Measurements from ENCODE around the gene MAP4K3.

The MAP4K3 gene

DNA sequence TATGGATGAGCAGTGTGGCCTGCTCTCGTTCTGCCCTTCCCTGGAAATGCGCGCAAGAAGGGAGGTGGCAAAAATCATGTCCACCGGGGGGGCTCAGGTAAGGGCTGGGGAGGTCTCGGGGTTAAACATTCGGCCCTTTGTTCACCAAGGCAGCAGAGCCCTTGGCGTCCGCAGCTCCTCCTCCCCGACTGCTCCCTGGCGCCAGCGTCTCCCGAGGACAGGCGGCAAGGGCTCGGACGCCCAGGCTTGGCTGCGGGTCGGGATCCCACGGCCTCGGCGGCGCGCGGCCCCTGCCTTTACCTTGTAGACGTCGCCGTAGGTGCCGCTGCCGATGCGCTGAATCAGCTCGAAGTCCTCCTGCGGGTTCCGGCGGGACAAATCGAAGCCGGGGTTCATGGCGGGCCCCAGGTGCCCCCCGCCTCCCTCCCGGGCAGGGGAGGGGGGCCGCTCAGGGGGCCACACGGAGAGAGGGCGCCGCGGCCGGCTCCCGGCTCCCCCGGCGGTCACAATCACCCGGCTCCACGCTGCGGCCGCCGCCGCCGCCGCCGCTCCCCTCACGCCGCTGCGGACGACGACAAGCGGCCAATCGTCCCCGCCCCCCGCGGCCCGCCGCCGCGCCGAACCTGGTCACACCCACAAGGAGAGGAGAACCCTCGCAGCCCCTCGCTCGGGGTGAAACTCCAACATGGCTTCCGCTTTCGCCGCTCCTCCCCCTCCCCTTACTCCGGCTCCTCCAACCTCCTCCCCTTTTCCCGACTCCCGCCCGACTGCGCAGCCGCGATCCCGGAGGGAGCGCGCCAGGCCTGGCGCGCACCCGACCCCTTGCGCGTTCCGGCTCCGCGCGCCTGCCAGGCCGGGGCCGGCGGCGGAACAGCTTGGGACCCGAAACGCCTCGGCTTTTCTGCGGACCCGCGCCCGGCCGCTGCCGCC, at the start of gene MAP4K3:
Gene MAP4K3 (minus strand): TSS at position 694 of the 930 bp plus-strand sequence. CDS start 298 bp downstream, at position 396.
- peak; percentile 72 for DNase-seq

DNA sequence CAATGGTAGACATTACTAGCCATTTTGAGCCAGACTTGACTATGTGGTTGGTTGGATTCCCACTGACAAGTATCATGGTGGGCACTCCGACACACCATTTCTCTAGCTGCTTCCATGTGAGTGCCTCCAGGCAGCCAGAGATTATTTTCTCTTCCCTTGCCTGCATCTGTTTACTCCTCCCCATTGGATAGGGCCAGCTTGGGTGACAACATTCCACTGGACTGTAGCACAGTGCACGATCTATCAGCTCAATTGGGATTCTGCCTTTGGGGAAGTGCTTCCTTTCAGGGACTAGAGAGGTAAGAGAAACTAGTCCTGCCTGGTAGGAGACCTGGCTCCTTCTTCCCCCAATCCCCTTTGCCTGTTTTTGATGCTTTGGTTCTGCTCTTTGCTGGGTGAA, 49.0 kb upstream of the MAP4K3 start:
- no peak for DNase-seq

DNA sequence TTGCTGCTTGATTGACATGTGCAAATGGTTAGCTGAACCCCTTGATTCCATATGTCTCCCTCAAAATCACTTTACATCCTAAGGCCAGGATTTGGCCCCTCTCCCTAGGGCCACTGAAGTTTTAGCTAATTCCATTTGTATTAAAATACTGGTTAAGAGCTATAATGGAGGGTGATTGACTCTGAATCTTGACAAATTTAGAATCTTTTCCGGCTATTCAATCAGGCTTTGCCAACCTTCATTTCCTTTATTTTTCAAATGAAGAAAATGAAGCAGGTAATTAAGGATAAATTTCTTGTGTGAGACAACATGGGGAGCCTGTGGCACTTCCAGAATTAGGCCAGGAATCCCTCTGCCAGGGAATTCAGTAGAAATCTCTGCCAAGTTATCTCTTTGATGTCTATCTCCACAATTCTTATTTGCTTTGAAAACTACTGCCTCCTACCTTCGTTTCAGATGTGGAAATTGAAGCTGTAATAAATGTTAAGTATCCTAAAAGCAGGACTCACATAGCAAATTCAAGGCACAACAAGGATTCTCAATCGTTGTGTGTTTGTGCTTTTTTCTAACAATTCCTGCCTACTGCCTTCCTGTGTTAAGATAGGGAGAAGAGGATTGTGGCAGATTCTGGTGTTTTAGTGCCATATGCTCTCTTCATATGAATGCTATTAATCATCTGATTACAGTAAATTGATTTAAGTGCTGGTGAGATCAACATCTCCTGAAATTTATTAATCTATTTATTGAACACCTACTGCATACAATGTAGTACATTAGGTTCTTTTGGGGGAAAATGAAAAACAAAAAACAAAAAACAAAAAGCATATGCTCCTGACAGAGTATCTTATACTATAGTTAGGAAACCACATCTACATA, 47.8 kb upstream of the MAP4K3 start:
- DNase-seq: no peak

DNA sequence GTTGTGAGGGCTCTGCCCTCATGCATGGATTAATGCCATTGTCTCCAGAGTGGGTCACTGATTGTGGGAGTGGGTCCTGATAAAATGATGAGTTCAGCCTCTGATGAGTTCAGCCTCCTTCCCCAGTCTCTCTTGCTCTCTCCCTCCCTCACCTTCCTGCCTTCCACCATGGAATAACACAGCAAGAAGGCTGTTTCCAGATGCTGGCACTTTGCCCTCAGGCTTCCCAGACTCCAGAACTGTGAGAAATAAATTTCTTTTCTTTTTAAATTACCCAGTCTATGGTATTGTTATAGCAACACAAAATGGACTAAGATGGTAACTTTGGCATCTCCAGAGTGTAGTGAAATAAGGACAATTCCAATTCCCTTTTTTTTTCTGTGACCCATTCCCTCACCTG, 47.1 kb upstream of the MAP4K3 start:
- DNase-seq: no peak

DNA sequence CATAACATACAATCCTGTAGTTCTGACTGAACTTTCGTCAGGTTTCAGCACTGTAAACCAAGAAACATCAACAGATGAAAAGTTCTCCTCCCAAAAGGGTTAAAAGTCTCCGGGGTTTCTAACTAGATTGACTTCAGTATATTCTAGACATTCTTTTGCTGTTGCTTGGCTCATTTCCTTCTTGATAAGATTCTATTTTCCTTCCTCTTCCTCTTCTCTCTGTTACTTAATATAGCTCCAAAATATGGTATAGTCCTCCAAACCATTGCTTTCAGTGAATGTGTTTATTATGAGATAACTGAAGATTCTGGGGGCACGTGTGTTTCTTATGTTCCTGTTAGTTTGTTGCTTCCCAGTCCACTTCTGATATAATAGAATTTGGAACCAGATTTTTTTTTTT, 46.4 kb upstream of the MAP4K3 start:
- DNase-seq: no peak

DNA sequence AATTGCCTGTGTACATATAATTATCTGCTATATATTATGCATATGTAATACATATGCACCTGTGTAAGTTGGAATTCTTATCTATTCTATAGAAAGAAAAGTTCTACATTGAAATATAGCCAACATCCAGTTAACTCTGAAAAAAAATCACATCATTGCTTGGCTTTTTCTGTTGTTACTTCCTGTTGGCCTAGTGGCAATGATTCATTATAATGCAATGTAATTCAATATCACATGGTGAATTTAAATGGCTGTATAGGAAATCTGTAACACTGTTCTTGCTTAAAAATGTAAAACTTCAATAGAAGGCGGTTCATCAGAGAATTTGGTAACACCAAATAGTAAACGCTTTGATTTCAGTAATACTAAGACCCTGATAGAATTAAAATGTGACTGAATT, 44.5 kb upstream of the MAP4K3 start:
- DNase-seq: no peak

DNA sequence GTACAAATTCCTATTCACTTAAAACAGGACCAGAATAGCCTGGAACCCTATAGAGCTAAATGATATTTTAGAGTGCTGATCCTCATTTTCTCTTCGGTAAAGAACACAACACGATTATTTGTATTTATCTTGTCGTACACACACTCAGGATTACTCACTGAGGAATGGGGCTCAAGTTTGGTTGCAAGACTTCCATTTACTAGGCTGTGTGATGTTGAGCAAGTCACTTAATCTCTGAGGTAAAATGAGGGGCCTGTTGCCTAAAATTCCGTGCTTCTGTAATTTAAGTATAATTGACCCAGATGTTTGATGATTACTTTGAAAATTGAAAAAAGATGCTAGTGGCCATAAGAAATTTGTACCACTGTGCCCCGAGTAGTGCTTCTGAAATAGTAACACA, 42.6 kb upstream of the MAP4K3 start:
- no peak for DNase-seq

DNA sequence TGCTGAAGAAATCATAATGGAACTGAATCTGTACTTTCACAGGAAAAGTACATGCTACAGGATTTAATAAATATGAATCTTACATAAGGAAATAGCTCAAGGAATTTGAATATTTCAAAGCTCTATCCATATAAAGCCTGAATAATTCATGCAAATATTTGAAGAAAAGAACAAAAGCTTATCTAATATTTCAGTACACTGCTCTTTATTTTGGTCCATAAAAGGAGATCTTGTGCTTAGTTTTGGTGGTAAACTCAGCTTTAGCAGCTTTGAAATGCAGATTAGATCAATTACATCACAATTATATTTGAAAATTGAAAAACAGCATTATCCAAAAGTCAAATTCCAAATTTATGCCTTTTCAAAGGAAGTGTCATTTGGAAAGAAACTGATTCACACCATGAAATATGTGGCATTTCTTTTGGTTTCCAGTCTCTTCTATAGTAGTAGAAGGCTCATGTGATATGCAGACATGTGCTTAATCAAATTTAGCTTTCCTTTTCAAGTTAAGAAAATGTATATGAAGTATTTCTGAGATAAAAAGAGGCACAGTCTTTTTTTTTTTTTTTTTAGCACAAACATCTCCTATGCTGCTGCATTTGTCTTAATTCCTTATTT, 42.1 kb upstream of the MAP4K3 start:
- DNase-seq: no peak

DNA sequence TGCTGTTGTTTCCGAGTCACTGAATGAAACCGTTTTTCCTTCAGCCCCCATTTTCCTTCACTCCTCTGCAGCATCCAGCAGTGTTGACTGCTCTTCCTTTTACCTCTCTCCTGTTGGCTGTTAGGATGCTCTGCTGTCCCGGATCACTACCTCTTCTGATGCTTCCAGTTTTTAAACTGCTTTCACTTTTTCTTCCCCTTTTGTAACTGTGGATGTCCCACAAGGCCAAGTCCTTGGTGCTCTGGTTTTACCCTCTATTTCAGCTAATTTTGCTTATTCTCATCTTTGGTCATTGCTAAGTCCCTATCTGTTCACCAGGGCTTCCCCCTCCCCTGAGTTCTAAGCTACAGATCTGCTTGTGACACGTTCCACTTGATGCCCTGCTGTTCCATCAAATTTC, 39.4 kb upstream of the MAP4K3 start:
- no peak for DNase-seq

DNA sequence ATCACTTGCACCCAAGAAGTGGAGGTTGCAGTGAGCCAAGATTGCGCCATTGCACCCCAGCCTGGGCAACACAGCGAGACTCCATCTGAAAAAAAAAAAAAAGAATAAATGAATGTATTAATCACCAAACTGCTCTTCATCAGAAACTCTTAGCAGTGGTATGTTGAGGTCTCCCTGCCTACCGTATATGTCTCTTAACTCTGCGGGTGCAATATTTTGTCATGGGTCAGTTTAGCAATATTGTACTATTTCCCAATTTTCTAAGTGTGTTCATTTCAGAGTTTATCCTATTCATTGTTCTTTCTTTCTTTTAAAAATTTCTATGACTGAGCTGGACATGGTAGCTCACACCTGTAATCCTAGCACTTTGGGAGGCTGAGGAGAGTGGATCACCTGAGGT, 37.9 kb upstream of the MAP4K3 start:
- no peak for DNase-seq

DNA sequence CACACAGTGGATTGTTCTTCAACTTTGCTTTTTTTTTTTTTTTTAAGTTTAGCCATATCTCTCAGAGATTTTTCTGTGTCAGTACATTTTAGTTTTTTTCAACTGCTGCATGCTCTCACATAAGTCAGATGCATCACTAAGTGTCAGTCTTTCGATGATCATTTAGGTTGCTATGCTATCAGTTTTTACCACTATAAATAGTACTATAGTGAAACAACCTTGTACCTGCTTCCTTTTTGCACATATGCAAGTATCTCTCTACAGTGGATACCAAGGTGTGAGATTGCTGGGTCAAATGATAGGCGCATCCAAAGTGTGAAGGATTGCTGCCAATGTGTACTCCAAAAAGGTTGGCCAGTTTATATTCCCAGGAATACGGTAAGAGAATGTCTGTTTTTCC, 33.5 kb upstream of the MAP4K3 start:
- DNase-seq: no peak

DNA sequence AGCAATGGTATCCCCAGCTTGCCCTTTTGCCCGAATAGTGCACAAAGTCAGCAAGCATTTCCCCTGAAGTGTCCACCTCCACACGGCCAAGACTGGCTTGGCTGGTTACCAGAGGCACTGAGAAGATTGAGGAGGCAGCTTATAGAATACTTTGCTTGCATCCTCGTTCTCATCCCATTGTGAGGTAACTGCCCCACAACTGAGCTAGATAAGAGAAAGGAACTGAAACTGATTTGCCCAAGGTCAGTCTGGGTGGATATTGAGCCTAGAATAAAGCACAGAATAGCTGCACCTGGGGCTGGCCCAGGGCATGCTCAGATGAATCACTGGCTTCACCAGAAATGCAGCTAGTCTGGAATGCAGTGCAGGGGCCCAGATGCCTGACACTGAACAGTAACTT, 32.7 kb upstream of the MAP4K3 start:
- DNase-seq: no peak

DNA sequence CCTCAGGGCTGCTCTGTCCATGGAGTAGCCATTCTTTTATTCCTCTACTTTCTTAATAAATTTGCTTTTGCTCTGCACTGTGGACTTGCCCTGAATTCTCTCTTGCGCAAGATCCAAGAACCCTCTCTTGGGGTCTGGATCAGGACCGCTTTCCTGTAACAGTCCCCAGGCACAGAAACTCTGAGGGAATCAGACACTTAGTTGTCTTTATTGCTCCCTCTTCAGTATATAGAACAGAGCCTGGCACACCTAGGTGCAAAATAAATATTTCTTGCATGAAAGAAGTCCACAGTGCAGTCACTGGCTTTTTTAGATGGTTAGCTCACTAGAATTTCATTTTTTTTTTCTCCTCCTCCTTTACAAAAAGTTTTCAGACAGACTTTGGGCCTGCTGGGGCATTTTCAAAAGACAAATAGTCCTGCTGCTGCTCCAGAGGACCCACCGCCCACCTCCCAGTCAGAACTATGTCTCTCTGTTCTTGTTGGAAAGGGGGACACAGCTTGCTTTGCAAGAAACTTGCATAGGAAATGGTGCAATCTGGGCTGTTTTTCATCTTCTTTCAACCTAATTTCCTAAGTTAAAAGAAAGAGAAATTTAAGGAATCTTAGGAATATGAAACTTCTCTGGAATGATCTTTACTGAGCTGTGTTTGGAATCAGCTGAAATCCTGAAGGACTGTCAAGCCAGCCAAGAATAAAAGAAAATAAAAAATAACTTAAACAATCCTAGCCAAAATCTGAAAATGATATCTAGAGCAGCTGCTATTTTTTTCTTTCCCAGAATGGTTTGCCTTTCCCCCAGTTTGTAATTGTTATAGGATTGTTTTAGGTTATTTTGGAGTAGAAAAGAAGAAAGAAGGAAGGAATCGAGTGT, 31.7 kb upstream of the MAP4K3 start:
- no peak for DNase-seq

DNA sequence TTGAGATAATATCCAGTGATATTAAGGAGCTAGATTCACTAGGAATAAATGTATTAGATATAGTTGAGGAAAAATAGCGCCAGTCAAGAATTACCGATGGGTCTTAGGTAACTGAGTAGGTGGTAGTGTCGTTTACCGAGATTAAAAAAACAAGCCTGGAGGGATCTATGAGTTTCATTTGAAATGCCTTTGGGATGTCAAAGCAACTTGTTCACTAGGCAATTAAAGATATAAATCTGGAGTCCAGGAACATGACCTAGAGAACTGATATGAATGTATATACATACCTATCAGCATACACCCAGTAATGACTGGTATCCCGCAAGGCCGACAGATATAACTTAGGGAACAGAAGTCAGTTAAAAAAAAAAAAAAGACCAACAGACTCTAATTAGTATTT, 29.2 kb upstream of the MAP4K3 start:
- DNase-seq: no peak

DNA sequence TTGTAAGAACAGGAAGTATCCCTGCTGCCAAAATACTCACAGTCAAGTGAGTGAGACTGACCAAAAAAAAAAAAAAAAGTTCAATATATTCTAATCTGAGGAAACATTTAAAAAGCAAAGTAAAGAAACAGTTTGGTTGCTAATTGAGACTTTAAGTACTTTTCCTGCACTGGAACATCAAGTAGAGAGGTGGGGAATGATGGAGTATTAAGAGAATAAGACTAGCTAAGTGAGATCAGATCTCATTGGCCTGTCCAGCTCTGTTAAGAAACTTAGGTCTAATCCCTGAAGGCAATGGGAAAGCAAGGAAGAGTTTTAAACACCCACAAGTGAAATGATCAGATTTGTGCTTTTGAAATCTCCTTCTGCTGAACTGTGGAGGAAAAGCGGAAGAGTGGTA, 27.8 kb upstream of the MAP4K3 start:
- no peak for DNase-seq

DNA sequence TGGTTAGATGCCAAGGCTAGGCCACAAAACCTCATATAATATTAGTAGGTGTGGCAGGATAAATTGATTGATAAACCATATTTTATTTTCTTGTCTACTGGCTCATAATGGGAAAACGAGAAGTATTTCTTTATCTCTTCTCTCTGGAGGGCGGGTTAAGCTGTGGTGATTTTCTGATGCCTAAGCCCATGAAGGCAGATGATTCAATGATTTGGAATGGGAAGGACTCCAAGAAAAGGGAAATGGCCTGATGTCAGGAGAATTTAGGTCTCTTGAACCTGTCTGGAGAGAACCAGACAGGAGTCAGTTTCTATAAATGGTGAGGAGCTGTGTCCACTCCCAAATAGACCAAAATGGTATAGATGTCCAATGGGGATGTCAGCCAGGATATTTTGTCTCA, 18.7 kb upstream of the MAP4K3 start:
- no peak for DNase-seq

DNA sequence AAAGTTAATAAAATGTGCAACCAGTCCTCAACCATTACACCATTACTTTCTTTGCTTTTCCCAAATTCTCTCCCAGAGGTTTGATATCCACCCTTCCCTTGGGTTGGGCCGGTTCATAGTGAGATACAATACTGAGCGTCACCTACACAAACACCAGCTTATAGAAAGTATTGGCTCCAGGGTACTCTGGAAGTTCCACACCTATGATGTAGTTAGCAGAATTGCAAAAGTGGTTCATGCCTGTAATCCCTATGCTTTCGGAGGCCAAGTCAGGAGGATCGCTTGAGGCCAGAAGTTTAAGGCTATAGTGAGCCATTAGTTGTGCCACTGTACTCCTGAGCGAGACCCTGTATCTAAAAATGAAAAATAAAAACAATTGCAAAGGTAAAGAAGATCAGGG, 15.3 kb upstream of the MAP4K3 start:
- no peak for DNase-seq

DNA sequence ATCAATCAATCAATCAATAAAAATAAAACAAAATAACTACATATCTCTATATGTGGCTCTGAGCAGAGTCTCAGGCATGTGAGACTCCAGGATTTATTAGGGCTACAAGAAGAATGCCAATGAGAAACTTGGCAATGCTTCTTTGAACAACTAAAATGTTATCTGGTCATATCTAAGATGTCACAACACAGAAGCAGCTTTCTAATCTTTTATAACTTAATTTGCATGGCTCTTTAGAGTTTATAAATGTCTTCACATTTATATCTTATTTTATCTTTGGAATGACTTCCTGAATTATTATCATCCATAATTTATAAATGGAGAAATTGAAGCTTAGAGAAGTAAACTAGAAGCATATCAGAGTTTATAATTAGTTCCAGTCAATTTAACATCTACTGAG, 14.9 kb upstream of the MAP4K3 start:
- no peak for DNase-seq

DNA sequence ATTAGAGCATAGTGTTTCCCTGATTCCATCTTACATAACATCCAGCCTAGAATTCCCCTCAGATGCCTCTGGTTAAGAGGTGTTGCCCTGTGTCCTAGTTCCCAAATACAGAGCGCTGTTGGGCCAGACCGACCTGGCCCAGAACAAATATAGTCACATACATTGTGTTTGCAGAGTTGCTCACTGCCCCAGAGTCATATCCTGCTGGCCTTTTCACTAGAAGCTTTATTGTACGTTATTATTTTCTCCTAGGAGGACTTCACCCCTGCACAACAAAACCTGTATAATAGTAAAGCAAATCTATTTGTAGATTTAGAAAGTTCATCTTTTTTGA, 11.1 kb upstream of the MAP4K3 start:
- DNase-seq: no peak

DNA sequence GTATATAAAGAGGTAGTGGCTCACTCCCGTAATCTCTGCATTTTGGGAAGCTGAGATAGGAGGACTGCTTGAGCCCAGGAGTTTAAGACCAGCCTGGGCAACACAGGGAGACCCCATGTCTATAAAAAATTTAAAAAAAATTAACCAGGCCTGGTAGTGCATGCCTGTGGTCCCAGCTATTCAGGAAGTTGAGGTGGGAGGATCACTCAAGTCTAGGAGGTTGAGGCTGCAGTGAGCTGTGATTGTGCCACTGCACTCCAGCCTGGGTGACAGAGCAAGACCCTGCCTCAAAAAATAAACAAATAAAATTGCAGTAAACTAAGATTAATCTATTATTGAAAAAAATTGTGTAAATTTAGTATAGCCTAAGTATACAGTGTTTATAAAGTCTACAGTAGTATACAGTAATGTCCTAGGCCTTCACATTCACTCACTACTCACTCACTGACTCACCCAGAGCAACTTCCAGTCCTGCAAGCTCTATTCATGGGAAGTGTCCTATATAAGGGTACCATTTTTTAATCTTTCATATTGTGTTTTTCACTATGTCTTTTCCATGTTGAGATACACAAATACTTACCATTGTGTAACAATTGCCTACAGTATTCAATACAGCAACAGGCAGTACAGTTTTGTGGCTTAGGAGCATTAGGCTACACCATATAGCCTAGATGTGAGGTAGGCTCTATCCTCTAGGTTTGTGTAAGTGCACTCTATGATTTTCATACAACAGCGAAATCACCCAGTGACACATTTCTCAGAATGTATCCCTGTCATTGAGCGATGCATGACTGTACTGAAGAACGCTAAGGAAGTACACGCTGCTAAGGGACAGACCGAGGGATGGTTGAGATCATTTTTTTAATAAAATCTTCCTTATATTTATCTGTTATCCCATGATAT, 10.4 kb upstream of the MAP4K3 start:
- no peak for DNase-seq

DNA sequence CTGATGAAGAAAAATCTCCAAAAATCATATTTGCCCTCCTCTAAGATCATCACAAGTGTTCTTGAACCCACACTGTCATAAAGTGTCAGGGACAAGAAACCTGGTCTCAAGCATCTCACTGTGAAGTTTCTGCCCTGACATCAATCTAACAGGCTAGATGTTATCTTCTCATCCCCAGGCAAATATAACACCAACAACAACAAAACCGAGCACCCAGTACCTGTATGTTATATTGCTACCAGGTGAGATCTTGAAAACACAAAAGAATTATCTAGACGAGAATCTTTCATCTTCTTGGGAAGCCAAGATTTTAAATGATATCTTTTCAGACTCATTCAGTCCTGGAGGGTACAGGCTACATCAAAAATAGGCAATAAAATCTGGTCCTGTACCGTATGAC, 8.8 kb upstream of the MAP4K3 start:
- no peak for DNase-seq

DNA sequence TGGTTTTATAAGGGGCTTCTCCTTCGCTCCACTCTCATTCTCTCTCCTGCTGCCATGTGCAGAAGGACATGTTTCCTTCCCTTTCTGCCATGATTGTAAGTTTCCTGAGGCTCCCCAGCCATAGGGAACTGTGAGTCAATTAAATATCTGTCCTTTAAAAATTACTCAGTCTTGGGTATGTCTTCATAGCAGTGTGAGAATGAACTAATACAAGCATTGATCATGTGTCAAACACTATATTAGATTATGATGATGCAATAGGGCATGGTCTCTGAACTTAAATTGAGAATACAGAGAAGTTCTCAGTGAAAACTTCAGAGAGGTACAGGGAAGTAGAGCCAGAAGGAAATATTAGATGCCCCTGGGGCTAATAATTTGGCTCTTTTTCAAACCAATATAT, 5.9 kb upstream of the MAP4K3 start:
- no peak for DNase-seq

Data from activated naive CD4-positive, alpha-beta T cell treated with anti-CD3 and anti-CD28 coated beads, Interleukin-2, amount 50 U/mL, for 16 hours (primary cell).